ENCODE measurements around the gene CHST14. TPM values are rescaled to one million over a fixed set of nuclear protein-coding genes. Genes with fewer than 3 reads are reported as not detected.
A peak's percentile ranks its signal among the peaks of the same experiment; 100 is the strongest.

CHST14 gene
- total RNA-seq, 1 donor: 14.9 TPM

DNA sequence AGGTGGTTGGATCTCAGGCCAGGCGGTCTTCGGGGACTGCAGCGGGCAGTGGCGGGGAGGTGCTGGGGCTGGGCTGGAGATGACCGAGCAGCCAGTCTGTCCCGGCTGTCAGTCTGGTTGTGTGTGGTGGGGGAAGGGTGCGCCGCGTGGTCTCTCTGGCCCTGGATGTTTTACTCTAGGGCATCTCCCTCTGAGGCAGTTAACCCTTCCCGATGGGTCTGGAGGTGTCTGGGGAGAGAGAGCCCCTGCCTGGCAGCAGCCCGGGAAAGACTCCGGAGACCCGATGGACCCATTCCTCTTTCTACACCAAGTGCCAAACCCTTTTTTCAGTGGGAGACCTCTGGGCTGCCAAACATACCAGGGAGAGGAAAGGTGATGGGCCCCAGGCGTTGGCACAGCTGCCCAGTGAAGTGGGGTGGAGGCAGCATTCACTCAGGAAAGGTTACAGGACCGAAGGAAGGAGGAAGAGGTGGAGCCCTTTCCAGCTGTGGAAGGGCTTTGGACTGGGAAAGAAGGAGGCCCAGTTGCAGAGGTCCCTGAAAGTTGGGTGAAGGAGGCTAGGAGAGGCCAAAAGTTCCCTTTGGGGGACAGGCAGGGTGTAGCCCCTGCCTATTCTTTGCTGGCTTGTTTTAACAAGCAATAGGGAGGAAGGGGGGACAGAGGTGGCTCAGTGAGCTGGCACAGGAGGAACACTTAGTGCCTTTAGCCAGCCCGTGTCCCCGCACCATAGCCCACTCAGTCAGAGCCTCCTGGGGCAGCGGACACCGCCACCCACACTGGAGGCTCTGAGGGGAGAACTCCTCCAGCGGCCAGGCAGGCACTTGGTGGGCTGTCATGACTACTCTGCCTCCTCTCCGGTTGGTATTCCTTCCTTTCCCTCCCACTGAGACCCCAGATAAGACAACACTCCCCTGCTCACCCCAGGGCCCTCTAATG, 32.8 kb upstream of the CHST14 start:
- H3K4me3 ChIP-seq (ENCODE audit: low read depth, low read length): no peak overlapping the region
- DNase-seq (ENCODE audit: low read depth): no peak
- TF ChIP-seq, protein P1, sequence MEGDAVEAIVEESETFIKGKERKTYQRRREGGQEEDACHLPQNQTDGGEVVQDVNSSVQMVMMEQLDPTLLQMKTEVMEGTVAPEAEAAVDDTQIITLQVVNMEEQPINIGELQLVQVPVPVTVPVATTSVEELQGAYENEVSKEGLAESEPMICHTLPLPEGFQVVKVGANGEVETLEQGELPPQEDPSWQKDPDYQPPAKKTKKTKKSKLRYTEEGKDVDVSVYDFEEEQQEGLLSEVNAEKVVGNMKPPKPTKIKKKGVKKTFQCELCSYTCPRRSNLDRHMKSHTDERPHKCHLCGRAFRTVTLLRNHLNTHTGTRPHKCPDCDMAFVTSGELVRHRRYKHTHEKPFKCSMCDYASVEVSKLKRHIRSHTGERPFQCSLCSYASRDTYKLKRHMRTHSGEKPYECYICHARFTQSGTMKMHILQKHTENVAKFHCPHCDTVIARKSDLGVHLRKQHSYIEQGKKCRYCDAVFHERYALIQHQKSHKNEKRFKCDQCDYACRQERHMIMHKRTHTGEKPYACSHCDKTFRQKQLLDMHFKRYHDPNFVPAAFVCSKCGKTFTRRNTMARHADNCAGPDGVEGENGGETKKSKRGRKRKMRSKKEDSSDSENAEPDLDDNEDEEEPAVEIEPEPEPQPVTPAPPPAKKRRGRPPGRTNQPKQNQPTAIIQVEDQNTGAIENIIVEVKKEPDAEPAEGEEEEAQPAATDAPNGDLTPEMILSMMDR (IDR thresholded peaks at IDR 0.05; ENCODE audit: insufficient read depth, low read length): no peak

DNA sequence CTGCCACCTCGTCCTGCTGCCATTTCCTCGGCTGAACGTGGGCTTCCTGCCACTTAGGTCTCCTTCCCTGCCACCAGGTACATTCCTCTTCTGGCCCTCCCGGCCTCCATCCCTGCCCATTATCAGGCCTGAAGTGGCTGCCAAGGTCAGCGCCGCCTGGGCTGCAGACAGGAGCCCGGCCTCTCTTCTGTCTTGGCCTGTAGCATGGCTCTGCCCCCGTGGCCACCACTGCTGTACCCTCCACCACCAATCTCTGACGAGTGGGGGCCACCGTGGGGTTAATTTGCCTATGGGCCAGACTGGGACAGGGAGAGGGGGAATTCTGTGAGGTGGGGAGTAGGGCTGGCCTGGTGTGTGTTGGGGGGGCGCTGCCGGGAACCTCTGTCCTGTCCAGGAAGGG, 32.1 kb upstream of the CHST14 start:
- TF ChIP-seq, protein P1 (IDR thresholded peaks at IDR 0.05; ENCODE audit: insufficient read depth, low read length): no peak
- DNase-seq (ENCODE audit: low read depth): no peak
- H3K4me3 ChIP-seq (ENCODE audit: low read depth, low read length): no peak overlapping the region

GRCh38 chr15:40439461-40439959, 31.3 kb upstream of the CHST14 start:
- DNase-seq (ENCODE audit: low read depth): no peak
- TF ChIP-seq, protein P1 (IDR thresholded peaks at IDR 0.05; ENCODE audit: insufficient read depth, low read length): no peak
- H3K4me3 ChIP-seq (ENCODE audit: low read depth, low read length): peak overlapping the region; percentile 68

DNA sequence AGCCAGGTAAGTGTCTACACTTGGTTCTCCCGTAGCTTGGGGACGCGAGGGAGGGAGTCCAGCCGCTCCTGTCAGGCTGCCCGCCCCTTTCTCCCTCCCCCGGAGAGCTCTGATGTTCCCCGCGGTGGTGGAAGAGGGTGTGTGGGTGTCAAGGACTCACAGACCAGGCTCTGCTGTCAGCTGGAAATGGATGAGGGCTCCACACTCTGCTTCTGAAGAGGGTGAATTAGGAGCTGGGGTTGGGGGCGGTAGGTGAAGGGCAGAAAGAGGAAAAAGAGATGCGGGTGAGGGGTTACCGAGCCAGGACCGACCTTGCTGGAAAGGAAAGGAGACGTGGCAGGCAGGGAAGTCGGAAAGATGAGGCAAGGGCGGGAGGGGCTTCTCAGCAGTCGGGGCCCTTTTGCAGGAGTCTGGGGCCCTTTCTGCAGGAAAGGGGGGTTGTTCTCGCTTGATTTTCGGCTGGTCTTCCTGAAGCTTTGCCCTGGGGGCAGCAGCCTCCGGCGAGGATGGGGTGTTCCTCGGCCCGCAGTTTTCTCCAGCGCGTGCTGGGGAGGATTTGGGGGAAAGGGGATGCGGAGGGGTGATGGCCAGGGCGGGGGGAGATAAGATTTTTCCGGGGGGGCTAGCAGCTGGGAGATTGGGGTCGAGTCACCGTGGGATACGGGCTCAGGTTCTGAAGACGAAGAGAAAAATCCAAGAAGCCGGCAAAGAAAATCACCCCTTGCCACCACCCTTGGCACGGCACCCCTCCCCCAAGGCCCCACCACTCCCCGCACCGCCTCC, 30.6 kb upstream of the CHST14 start:
- TF ChIP-seq, protein P1 (IDR thresholded peaks at IDR 0.05; ENCODE audit: insufficient read depth, low read length): no peak
- DNase-seq (ENCODE audit: low read depth): peak; percentile 17
- peak overlapping the region; percentile 68 for H3K4me3 ChIP-seq (ENCODE audit: low read depth, low read length)

DNA sequence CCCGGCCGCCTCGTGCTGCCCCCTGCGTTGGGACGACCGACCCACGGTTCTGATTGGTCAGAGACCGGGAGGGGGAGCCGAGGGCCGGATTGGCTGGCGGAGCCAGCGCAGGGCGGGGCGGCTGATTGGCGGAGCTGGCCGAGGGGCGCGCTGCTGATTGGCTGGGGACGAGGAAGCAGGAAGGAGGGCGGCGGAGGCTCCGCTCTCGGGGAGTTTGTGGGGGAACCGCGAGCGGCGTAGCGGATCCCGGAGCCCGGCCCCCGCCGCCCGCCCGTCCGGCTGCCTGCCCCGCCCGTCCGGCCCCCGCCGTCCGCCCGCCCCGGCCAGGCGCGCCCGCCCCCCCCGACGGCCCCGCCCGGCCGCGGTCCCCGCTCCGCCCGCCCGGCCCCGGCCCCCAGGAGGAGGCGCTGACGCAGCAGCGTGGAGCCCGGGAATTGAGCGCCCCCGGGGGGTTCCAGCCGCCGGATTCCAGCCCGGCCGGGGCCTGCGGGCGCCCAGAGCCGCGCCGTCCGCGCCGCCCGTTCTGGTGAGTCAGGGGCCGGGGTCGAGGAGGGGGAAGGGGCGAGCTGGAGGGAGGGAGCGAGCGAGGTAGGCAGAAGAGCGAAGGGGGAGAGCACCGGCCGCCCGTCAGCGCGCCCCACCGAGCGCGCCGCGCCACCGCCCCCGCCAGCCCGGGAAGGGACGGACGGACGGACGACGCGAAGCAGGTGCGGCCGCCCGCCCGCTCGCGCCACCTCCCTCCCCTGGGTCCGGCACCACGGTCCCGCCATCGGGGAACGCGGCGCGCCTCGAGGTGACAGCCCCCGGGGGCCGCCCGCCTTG, 29.8 kb upstream of the CHST14 start, which contains the start of gene BAHD1:
TSS of gene BAHD1 (plus strand) at position 211 of the 822 bp plus-strand sequence. CDS start 17,512 bp downstream, outside the sequence.
- DNase-seq (ENCODE audit: low read depth): peak; percentile 91
- TF ChIP-seq, protein P1 (IDR thresholded peaks at IDR 0.05; ENCODE audit: insufficient read depth, low read length): peak; percentile 24

More for the DNA sequence above, 29.8 kb upstream of the CHST14 start, which contains the start of gene BAHD1:
- peak within 1 kb of the TSS; percentile 72 for H3K4me3 ChIP-seq (ENCODE audit: low read depth, low read length)

Data from fibroblast of the aortic adventitia (primary cell).